SKM-1 treated with dmso at 0.1 percent for 144 hours (cell line): ENCODE data around the gene PDZK1IP1.
"Not testable (repeated sequence)": the region's sequence is repeated elsewhere in the genome, so short reads cannot be mapped to it uniquely, and the experiment has no call there.

Experiments used
- DNase-seq: peaks from one replicate; lab custom pipeline; 2025; ENCODE audit not compliant: unreplicated experiment; lab: John Stamatoyannopoulos, UW

PDZK1IP1 gene

DNA sequence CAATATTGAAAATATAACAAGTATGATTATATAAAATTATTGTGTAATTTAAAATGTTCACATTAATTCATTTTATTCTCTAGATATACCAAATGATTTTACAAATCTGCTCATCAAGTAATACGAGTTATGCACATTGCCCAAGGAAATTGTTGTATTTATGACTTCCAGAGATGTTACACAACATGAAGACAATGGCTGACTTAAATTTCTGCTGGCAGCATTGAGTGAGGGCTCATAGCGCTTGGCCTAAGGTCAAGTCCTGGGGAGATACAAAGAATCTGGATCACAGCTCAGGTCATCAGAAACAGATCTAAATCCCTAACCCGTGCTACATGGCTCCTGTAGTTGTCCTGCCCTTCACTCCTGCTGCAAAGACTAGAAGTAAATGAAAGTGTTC, 49.5 kb downstream of the PDZK1IP1 start:
- not testable (repeated sequence) for DNase-seq

DNA sequence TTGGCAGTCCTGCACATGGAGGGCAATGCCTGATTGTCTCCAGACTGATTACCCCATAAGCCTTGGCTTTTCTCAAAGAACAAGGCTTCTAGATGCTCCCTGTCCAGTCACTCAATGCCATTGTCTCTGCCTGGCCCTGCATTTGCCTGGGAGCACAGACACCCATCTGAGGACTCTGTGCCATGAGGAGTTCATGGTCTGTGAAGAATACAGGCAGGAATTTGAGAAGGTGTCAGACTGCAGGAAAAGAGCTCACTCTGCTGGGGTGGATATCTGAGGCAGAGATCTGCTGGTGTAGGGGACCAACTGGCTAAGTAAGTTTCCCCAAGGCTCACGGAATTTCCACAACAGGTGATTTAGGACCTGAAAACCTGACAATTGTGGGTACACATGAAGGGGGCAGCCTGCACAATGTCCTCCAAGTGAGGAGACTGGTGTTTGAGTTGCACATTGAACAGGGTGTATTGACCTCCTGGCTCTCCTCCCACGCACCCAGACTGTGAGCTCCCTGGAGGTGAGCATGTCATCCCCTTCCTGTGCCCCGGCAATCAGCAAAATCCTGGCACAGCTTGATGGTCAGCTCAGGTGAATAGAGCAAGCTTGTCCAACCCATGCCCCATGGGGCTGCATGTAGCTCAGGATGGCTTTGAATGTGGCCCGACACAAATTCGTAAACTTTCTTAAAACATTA, 51.8 kb downstream of the PDZK1IP1 start:
- no peak for DNase-seq

DNA sequence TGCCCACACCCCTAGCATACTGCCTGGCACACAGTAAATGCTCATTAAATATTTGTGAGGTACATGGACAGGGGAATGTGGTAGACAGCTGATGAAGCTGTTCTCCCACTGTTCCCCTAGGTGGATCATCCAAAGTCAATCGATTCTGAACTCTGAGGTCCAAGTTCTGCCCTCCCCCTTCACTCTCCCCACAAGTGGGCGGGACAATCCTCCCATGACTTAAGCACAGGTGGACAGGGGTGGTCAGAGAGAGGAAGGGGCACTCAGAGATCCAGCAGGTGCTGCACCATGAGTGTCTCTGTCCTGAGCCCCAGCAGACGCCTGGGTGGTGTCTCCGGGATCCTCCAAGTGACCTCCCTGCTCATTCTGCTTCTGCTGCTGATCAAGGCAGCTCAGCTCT, 52.6 kb downstream of the PDZK1IP1 start, which contains the start of gene CYP4A22:
Gene CYP4A22 (plus strand): TSS at position 244 of the 400 bp plus-strand sequence. CDS start 45 bp downstream, at position 289.
- no peak for DNase-seq
